GM23338 (cell line): ENCODE data around the gene STK31.

Experiments used
- CREB1 ChIP-seq: fragments of 250-450 bp; sonication (Bioruptor Pico); IDR thresholded peaks from 2 replicates; pipeline ENCODE4 v1.5.0; 2020; ENCODE audit warnings: low read depth, mild to moderate bottlenecking, moderate library complexity
- ETS1 ChIP-seq: IDR thresholded peaks from 2 replicates; pipeline ENCODE4 v1.6.1; 2016; ENCODE audit warnings: antibody characterized with exemption
- EZH2 ChIP-seq: fragments of 200-600 bp; sonication (generic); IDR thresholded peaks from one replicate; pipeline ENCODE4 v1.8.0; 2017; ENCODE audit warnings: antibody characterized with exemption, mild to moderate bottlenecking, low read depth; ENCODE audit not compliant: unreplicated experiment
- EZH2phosphoT487 ChIP-seq: fragments of 200-600 bp; sonication (generic); IDR thresholded peaks from one replicate; pipeline ENCODE4 v1.8.1; 2018; ENCODE audit warnings: antibody characterized with exemption; ENCODE audit not compliant: unreplicated experiment
- POLR2AphosphoS5 ChIP-seq: IDR thresholded peaks from 2 replicates; pipeline ENCODE4 v1.6.1; 2016; ENCODE audit warnings: antibody characterized with exemption, low read depth
- STAT1 ChIP-seq: IDR thresholded peaks from one replicate; pipeline ENCODE4 v1.6.1; 2016; ENCODE audit warnings: antibody characterized with exemption; ENCODE audit not compliant: unreplicated experiment
- ZNF114 ChIP-seq: fragments of 250-450 bp; sonication (Bioruptor Pico); IDR thresholded peaks from 2 replicates; pipeline ENCODE4 v1.5.0; 2020; ENCODE audit warnings: mild to moderate bottlenecking, moderate library complexity
- TF ChIP-seq, protein P1 (sequence below), 2 experiments: fragments of 200-600 bp in 1 of 2; sonication (generic) in 1 of 2; conservative IDR thresholded peaks; 2 replicates each; pipeline versions ENCODE4 v1.5.1 to v1.6.1; 2016 to 2017; ENCODE audit warnings: antibody characterized with exemption in 2 of 2, low read depth in 2 of 2, mild to moderate bottlenecking in 2 of 2, moderate library complexity in 1 of 2
- TF ChIP-seq, protein P2 (sequence below): IDR thresholded peaks from one replicate; pipeline ENCODE4 v1.6.1; 2018; ENCODE audit warnings: antibody characterized with exemption; ENCODE audit not compliant: unreplicated experiment

DNA sequence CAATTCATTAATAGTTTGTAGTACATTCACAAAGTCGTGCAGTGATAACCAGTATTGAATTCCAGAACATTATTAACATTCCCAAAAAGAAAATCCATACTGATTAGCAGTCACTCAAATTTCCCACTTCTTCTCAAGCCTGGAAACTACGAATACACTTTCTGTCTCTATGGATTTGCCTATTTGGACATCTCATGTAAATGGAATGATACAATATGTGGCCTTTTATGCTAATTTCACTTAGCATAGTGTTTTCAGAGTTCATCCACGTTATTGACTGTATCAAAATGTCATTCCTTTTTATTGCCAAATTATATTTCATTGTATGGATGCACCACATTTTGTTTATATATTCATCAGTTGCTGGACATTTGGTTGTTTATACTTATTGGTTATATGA is 78.8 kb downstream of the STK31 start:
- TF ChIP-seq, protein P1, sequence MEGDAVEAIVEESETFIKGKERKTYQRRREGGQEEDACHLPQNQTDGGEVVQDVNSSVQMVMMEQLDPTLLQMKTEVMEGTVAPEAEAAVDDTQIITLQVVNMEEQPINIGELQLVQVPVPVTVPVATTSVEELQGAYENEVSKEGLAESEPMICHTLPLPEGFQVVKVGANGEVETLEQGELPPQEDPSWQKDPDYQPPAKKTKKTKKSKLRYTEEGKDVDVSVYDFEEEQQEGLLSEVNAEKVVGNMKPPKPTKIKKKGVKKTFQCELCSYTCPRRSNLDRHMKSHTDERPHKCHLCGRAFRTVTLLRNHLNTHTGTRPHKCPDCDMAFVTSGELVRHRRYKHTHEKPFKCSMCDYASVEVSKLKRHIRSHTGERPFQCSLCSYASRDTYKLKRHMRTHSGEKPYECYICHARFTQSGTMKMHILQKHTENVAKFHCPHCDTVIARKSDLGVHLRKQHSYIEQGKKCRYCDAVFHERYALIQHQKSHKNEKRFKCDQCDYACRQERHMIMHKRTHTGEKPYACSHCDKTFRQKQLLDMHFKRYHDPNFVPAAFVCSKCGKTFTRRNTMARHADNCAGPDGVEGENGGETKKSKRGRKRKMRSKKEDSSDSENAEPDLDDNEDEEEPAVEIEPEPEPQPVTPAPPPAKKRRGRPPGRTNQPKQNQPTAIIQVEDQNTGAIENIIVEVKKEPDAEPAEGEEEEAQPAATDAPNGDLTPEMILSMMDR (conservative IDR thresholded peaks at IDR 0.05; ENCODE audit: low read depth in 2 of 2) = no peak
- TF ChIP-seq POLR2AphosphoS5 (no peak), EZH2phosphoT487 (no peak), CREB1 (no peak), EZH2 (no peak), ZNF114 (CRISPR knock-in tag) (no peak), ETS1 (no peak), STAT1 (no peak)
- TF ChIP-seq, protein P2, sequence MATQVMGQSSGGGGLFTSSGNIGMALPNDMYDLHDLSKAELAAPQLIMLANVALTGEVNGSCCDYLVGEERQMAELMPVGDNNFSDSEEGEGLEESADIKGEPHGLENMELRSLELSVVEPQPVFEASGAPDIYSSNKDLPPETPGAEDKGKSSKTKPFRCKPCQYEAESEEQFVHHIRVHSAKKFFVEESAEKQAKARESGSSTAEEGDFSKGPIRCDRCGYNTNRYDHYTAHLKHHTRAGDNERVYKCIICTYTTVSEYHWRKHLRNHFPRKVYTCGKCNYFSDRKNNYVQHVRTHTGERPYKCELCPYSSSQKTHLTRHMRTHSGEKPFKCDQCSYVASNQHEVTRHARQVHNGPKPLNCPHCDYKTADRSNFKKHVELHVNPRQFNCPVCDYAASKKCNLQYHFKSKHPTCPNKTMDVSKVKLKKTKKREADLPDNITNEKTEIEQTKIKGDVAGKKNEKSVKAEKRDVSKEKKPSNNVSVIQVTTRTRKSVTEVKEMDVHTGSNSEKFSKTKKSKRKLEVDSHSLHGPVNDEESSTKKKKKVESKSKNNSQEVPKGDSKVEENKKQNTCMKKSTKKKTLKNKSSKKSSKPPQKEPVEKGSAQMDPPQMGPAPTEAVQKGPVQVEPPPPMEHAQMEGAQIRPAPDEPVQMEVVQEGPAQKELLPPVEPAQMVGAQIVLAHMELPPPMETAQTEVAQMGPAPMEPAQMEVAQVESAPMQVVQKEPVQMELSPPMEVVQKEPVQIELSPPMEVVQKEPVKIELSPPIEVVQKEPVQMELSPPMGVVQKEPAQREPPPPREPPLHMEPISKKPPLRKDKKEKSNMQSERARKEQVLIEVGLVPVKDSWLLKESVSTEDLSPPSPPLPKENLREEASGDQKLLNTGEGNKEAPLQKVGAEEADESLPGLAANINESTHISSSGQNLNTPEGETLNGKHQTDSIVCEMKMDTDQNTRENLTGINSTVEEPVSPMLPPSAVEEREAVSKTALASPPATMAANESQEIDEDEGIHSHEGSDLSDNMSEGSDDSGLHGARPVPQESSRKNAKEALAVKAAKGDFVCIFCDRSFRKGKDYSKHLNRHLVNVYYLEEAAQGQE = no peak
